H1 (cell line): ENCODE data around the gene TC2N. TPM values are rescaled to one million over a fixed set of nuclear protein-coding genes. Genes with fewer than 3 reads are reported as not detected.

Source experiments
- CTCF ChIA-PET: fragments of 300-600 bp; sonication (Branson Sonifier 250); formaldehyde crosslinking; loops from one replicate; lab custom pipeline; 2021; ENCODE audit not compliant: partially characterized antibody; lab: Charles Lee
- POLR2A ChIA-PET: fragments of 300-600 bp; sonication (Branson Sonifier 250); formaldehyde crosslinking; loops from one replicate; lab custom pipeline; 2021; ENCODE audit warnings: inconsistent platforms; ENCODE audit not compliant: partially characterized antibody; lab: Charles Lee
- DNase-seq, 2 experiments: peaks; one replicate each; pipeline versions ENCODE4 v3.0.0 to v3.0.0-alpha.2; 2010 to 2022; ENCODE audit warnings: low spot score in 2 of 2, low read depth in 1 of 2, mixed read lengths in 1 of 2
- FAIRE-seq: peaks from 2 replicates; lab custom pipeline; 2011; peaks lifted over from hg19 to GRCh38; lab: Jason Lieb, UNC
- H2AFZ ChIP-seq: 2 replicates; pipeline ENCODE4 v1.8.1; 2012; ENCODE audit warnings: low read length, inconsistent platforms
- H2AK5ac ChIP-seq: 2 replicates; pipeline ENCODE4 v1.6.1; 2013; ENCODE audit warnings: low read depth, low read length
- H2BK120ac ChIP-seq: replicated peaks from 2 replicates; pipeline ENCODE3; 2013; ENCODE audit warnings: low read depth, low read length, inconsistent platforms
- H2BK12ac ChIP-seq: 2 replicates; pipeline ENCODE4 v1.6.1; 2013; ENCODE audit warnings: low read depth, low read length
- H2BK15ac ChIP-seq: 2 replicates; pipeline ENCODE4 v1.6.1; 2013; ENCODE audit warnings: low read length
- H2BK20ac ChIP-seq: 2 replicates; pipeline ENCODE4 v1.6.1; 2013; ENCODE audit warnings: low read length
- H2BK5ac ChIP-seq: 2 replicates; pipeline ENCODE4 v1.6.1; 2013; ENCODE audit warnings: low read depth, low read length
- H3K14ac ChIP-seq: 2 replicates; pipeline ENCODE4 v1.6.1; 2013; ENCODE audit warnings: inconsistent platforms; ENCODE audit not compliant: insufficient read length
- H3K18ac ChIP-seq: 2 replicates; pipeline ENCODE4 v1.6.1; 2013; ENCODE audit warnings: low read length; ENCODE audit errors: extremely low read depth
- H3K23ac ChIP-seq: 2 replicates; pipeline ENCODE4 v1.6.1; 2013; ENCODE audit warnings: inconsistent platforms; ENCODE audit not compliant: insufficient read length
- H3K23me2 ChIP-seq: 2 replicates; pipeline ENCODE4 v1.6.1; 2013; ENCODE audit warnings: low read depth, low read length
- H3K27ac ChIP-seq: 2 replicates; pipeline ENCODE4 v1.6.1; 2011; ENCODE audit warnings: low read depth, low read length, inconsistent platforms
- H3K27me3 ChIP-seq, 4 experiments: replicated peaks in 1 of 4; 1 replicate in 1 of 4; 2 replicates in 3 of 4; pipeline versions ENCODE4 v1.6.1 to v1.8.1; 2011 to 2013; ENCODE audit warnings: low read length in 3 of 4, mild to moderate bottlenecking in 3 of 4, inconsistent platforms in 2 of 4, mixed read lengths in 2 of 4, moderate library complexity in 1 of 4; ENCODE audit not compliant: control insufficient read depth in 3 of 4, insufficient read depth in 3 of 4; ENCODE audit errors: extremely low read depth in 1 of 4
- H3K36me3 ChIP-seq, 4 experiments: 2 replicates each; pipeline versions ENCODE4 v1.6.1 to v1.8.1; 2011 to 2013; ENCODE audit warnings: mild to moderate bottlenecking in 4 of 4, low read length in 3 of 4, moderate library complexity in 2 of 4, control low read depth in 1 of 4, inconsistent platforms in 1 of 4; ENCODE audit not compliant: insufficient read depth in 4 of 4, control insufficient read depth in 2 of 4
- H3K4ac ChIP-seq: replicated peaks from 2 replicates; pipeline ENCODE3; 2013; ENCODE audit warnings: low read length, low read depth, mixed read lengths, inconsistent platforms; ENCODE audit not compliant: insufficient read length
- H3K4me1 ChIP-seq, 4 experiments: replicated peaks in 1 of 4; 1 replicate in 1 of 4; 2 replicates in 3 of 4; pipeline versions ENCODE4 v1.6.1 to v1.8.1; 2011 to 2013; ENCODE audit warnings: low read length in 3 of 4, inconsistent platforms in 2 of 4, mixed read lengths in 1 of 4; ENCODE audit not compliant: insufficient read depth in 4 of 4, control insufficient read depth in 3 of 4
- H3K4me2 ChIP-seq, 2 experiments: 2 replicates each; pipeline versions ENCODE4 v1.6.1 to v1.8.1; 2011 to 2013; ENCODE audit warnings: low read depth in 2 of 2, low read length in 2 of 2, control low read depth in 1 of 2, inconsistent platforms in 1 of 2, mild to moderate bottlenecking in 1 of 2; ENCODE audit not compliant: insufficient read depth in 1 of 2
- H3K4me3 ChIP-seq, 4 experiments: fragments of 200-600, 300-600 bp in 1 of 4; sonication (generic), shearing (Covaris generic), sonication (Bioruptor Twin) in 1 of 4; 2 replicates each; pipeline versions ENCODE4 v1.5.1 to v1.8.1; 2011 to 2016; ENCODE audit warnings: low read length in 4 of 4, low read depth in 3 of 4, control low read depth in 2 of 4, inconsistent platforms in 2 of 4, mild to moderate bottlenecking in 2 of 4, mixed read lengths in 1 of 4, moderate library complexity in 1 of 4; ENCODE audit not compliant: insufficient read depth in 2 of 4; ENCODE audit errors: extremely low read depth in 1 of 4
- H3K56ac ChIP-seq: replicated peaks from 2 replicates; pipeline ENCODE3; 2013; ENCODE audit warnings: low read depth, mild to moderate bottlenecking, mixed read lengths, low read length, inconsistent platforms; ENCODE audit not compliant: insufficient read length
- H3K79me1 ChIP-seq: 2 replicates; pipeline ENCODE4 v1.6.1; 2013; ENCODE audit warnings: low read depth, low read length, control low read depth
- H3K79me2 ChIP-seq, 2 experiments: 2 replicates each; pipeline versions ENCODE4 v1.6.1 to v1.8.1; 2012 to 2013; ENCODE audit warnings: low read length in 2 of 2, mild to moderate bottlenecking in 2 of 2, inconsistent platforms in 1 of 2; ENCODE audit not compliant: insufficient read depth in 2 of 2, control insufficient read depth in 1 of 2
- H3K9ac ChIP-seq, 4 experiments: replicated peaks in 1 of 4; 1 replicate in 1 of 4; 2 replicates in 3 of 4; pipeline versions ENCODE4 v1.6.1 to v1.8.1; 2011 to 2013; ENCODE audit warnings: low read depth in 3 of 4, low read length in 3 of 4, control low read depth in 2 of 4, mild to moderate bottlenecking in 2 of 4, moderate library complexity in 2 of 4, inconsistent platforms in 1 of 4; ENCODE audit errors: extremely low read depth in 1 of 4
- H3K9me3 ChIP-seq, 2 experiments: 2 replicates each; pipeline versions ENCODE4 v1.6.1 to v1.8.1; 2012 to 2013; ENCODE audit warnings: mild to moderate bottlenecking in 2 of 2, moderate library complexity in 2 of 2, control low read depth in 1 of 2, inconsistent platforms in 1 of 2, low read depth in 1 of 2, low read length in 1 of 2, mixed read lengths in 1 of 2; ENCODE audit not compliant: insufficient read depth in 2 of 2
- H4K20me1 ChIP-seq, 2 experiments: replicated peaks in 1 of 2; 2 replicates each; pipeline versions ENCODE3 to v1.8.1; 2011 to 2013; ENCODE audit warnings: inconsistent platforms in 2 of 2, low read length in 2 of 2, mild to moderate bottlenecking in 1 of 2; ENCODE audit not compliant: insufficient read depth in 2 of 2, control insufficient read depth in 1 of 2
- H4K5ac ChIP-seq: 2 replicates; pipeline ENCODE4 v1.6.1; 2013; ENCODE audit warnings: low read length, low read depth, mixed read lengths, inconsistent platforms; ENCODE audit not compliant: insufficient read length
- H4K8ac ChIP-seq: 2 replicates; pipeline ENCODE4 v1.8.0; 2013; ENCODE audit warnings: mild to moderate bottlenecking, moderate library complexity, low read length, inconsistent platforms; ENCODE audit not compliant: insufficient read depth; ENCODE audit errors: extremely low read depth
- H4K91ac ChIP-seq: replicated peaks from 2 replicates; pipeline ENCODE3; 2013; ENCODE audit warnings: low read length, mixed read lengths, inconsistent platforms; ENCODE audit not compliant: insufficient read length
- CHD2 ChIP-seq: IDR thresholded peaks from 2 replicates; pipeline ENCODE4 v1.6.1; 2012; ENCODE audit warnings: low read length, improper control_type of control experiment
- KDM1A ChIP-seq: fragments of 200-600, 300-600 bp; sonication (generic); IDR thresholded peaks from 2 replicates; pipeline ENCODE4 v1.7.1; 2016; ENCODE audit warnings: mild to moderate bottlenecking, low read length, borderline replicate concordance
- NANOG ChIP-seq: IDR thresholded peaks from 2 replicates; pipeline ENCODE4 v1.6.1; 2011; ENCODE audit warnings: low read length, low read depth, mild to moderate bottlenecking, inconsistent platforms; ENCODE audit not compliant: insufficient read depth, poor library complexity, severe bottlenecking
- SAP30 ChIP-seq: fragments of 300-600 bp; sonication (generic); IDR thresholded peaks from 2 replicates; pipeline ENCODE4 v1.7.1; 2012; ENCODE audit warnings: low read length, moderate library complexity, mild to moderate bottlenecking, inconsistent platforms; ENCODE audit not compliant: insufficient read depth, insufficient replicate concordance
- SP2 ChIP-seq: IDR thresholded peaks from 2 replicates; pipeline ENCODE4 v1.6.1; 2012; ENCODE audit warnings: mild to moderate bottlenecking, low read length, inconsistent platforms
- SRF ChIP-seq: IDR thresholded peaks from 2 replicates; pipeline ENCODE4 v1.6.1; 2011; ENCODE audit warnings: mild to moderate bottlenecking, low read depth, low read length, moderate library complexity
- WGBS, 2 experiments: shearing (Covaris generic) in 1 of 2; methylation state at CpG; one replicate each; pipeline versions ENCODE4 v1.1.6 to v1.1.7; 2013 to 2015; ENCODE audit warnings: low lambda C conversion rate in 2 of 2, mixed read lengths in 2 of 2, inconsistent platforms in 1 of 2, low coverage in 1 of 2, missing lambda C conversion rate in 1 of 2; ENCODE audit not compliant: insufficient replicate concordance in 2 of 2, insufficient coverage in 1 of 2, insufficient read length in 1 of 2; ENCODE audit errors: extremely low coverage in 1 of 2, missing lambda C conversion rate in 1 of 2; 5-methylcytosine and 5-hydroxymethylcytosine counted together
- polyA plus RNA-seq, 7 experiments: library from polyadenylated mRNA; depleted of rRNA in 3 of 7; stranded (reverse) in 5 of 7; unstranded in 2 of 7; fragments of >200 nt in 5 of 7; fragments of 200-250 nt in 2 of 7; gene quantifications; 1 replicate in 5 of 7; 2 replicates in 1 of 7; 4 replicates in 1 of 7; pipeline versions ENCODE4 v1.2.1 to v1.2.3, GENCODE V29; 2011 to 2013; ENCODE audit warnings: missing spikeins in 2 of 7, mixed read lengths in 2 of 7
- total RNA-seq: library from RNA; stranded (reverse); fragmentation: NEBNext Ultra II Directional; extraction: Animal tissue kit (Norgen Biotek cat#: 25700); gene quantifications from 2 replicates; pipeline ENCODE4 v1.2.1, GENCODE V29; 2021
- TF ChIP-seq, protein P1 (sequence below): IDR thresholded peaks from 2 replicates; pipeline ENCODE4 v1.6.1; 2011; ENCODE audit warnings: low read length, improper control_type of control experiment
- TF ChIP-seq, protein P2 (sequence below): IDR thresholded peaks from 2 replicates; pipeline ENCODE4 v1.6.1; 2011; ENCODE audit warnings: low read depth, mild to moderate bottlenecking, low read length; ENCODE audit not compliant: insufficient read depth

Gene TC2N
- total and polyA plus RNA-seq, 2 of the 8 experiments (the other 6 are each of a cell fraction or from before 2014, with no cell fraction given): 9.7 to 36.2 TPM

DNA sequence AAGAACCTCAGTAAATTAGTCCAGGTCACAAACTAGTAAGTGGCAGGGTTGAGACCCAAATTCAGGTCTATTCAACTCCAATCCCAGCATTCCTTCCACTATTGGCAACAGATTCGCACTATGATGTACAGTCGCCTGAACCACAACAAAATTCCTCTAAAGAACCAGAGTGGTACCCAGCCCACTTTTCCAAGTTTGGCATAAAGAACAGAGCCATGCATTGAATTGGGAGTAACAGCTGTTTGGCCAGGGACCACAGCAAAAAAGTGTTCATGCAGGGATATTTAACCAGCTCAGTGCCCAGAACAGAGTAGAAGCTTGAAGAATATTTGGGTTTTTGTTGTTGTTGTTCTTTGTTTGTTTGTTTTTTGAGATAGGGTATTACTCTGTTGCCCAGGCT is 9.7 kb downstream of the TC2N start:
- DNase-seq (no peak), FAIRE-seq (no peak)
- Histone ChIP-seq H3K79me1 (no peaks in the 10 kb centered on the region), H3K79me2 (no peaks in the 10 kb centered on the region), H4K91ac (no peak overlapping the region), H3K9me3 (no peaks in the 10 kb centered on the region), H2BK120ac (no peak overlapping the region), H3K4me3 (no peak overlapping the region), H2BK20ac (no peak overlapping the region), H4K8ac (no peak overlapping the region), H2AK5ac (no peak overlapping the region), H3K4me2 (no peak overlapping the region), H3K14ac (no peak overlapping the region), H3K9ac (no peak overlapping the region), H3K23ac (no peak overlapping the region), H3K27ac (no peak overlapping the region), H3K4ac (no peak overlapping the region), H3K4me1 (peaks cover 4 to 14% (median 9%) of the 10 kb centered on the region in 4 experiments; a peak in 6 of 7 replicates), H3K23me2 (no peaks in the 10 kb centered on the region), H3K18ac (no peak overlapping the region), H2BK15ac (no peak overlapping the region), H2BK5ac (no peak overlapping the region), H3K27me3 (no peaks in the 10 kb centered on the region), H2AFZ (no peak overlapping the region), H3K56ac (no peak overlapping the region), H4K5ac (no peak overlapping the region), H2BK12ac (no peak overlapping the region), H4K20me1 (no peaks in the 10 kb centered on the region), H3K36me3 (no peaks in the 10 kb centered on the region)
- ChIA-PET POLR2A (no interaction called here), CTCF (interaction anchor here (1.0 to 1.8 kb wide), 2 partner anchors 87 to 107 kb away, joined by 3 to 4 read pairs; no protein-coding TSS in a partner anchor)
- TF ChIP-seq, protein P1, sequence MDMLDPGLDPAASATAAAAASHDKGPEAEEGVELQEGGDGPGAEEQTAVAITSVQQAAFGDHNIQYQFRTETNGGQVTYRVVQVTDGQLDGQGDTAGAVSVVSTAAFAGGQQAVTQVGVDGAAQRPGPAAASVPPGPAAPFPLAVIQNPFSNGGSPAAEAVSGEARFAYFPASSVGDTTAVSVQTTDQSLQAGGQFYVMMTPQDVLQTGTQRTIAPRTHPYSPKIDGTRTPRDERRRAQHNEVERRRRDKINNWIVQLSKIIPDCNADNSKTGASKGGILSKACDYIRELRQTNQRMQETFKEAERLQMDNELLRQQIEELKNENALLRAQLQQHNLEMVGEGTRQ: no peak
- TF ChIP-seq SP2: no peak
- no peak for TF ChIP-seq SAP30
- no peak for TF ChIP-seq SRF
- TF ChIP-seq, protein P2, sequence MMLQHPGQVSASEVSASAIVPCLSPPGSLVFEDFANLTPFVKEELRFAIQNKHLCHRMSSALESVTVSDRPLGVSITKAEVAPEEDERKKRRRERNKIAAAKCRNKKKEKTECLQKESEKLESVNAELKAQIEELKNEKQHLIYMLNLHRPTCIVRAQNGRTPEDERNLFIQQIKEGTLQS: no peak
- TF ChIP-seq NANOG: no peak
- 0 out of 2 replicates have a peak, but pooled peaks have one; percentile 23 for TF ChIP-seq KDM1A
- no peak for TF ChIP-seq CHD2
- 85% methylated on average over 2 of the region's 2 CpGs; no CpG with 5 or more reads in 1 of the 2 experiments for WGBS, 2 experiments
